Colonic mucosa (tissue), 4 donors: Measurements from ENCODE around the gene DAAM2. TPM values are rescaled to one million over a fixed set of nuclear protein-coding genes. Genes with fewer than 3 reads are reported as not detected.

Experiments used
- DNase-seq: peaks from one replicate; pipeline ENCODE4 v3.0.0-alpha.2; 2020
- H3K27ac ChIP-seq: fragments of 200-600 bp; one replicate; pipeline ENCODE4 v1.8.0; 2021
- H3K27me3 ChIP-seq: fragments of 200-600 bp; one replicate; pipeline ENCODE4 v1.8.0; 2021
- H3K36me3 ChIP-seq: fragments of 200-600 bp; one replicate; pipeline ENCODE4 v1.8.0; 2021
- H3K4me1 ChIP-seq: fragments of 200-600 bp; one replicate; pipeline ENCODE4 v1.8.0; 2021; ENCODE audit warnings: mild to moderate bottlenecking
- H3K4me3 ChIP-seq: fragments of 200-600 bp; one replicate; pipeline ENCODE4 v1.8.0; 2021
- H3K9ac ChIP-seq, 2 donors: one replicate each; pipeline ENCODE4 v1.7.0; 2013; ENCODE audit warnings: control low read depth in 2 of 2, low read depth in 2 of 2, low read length in 2 of 2
- H3K9me3 ChIP-seq: fragments of 200-600 bp; one replicate; pipeline ENCODE4 v1.8.0; 2021
- intact Hi-C: fragments of 100-400 bp; cut with DNase I; formaldehyde crosslinking; loops from one replicate; pipeline ENCODE4 v1.14.1; 2022
- total RNA-seq, 2 donors: library from RNA; stranded (reverse); fragmentation: NEBNext Ultra II Directional in 1 of 2; extraction: Animal tissue kit (Norgen Biotek cat#: 25700) in 1 of 2; gene quantifications; one replicate each; pipeline ENCODE4 v1.2.1, GENCODE V29; 2021
- TF ChIP-seq, protein P1 (sequence below): fragments of 200-600 bp; IDR thresholded peaks from one replicate; pipeline ENCODE4 v1.8.0; 2022; ENCODE audit warnings: antibody characterized with exemption, mild to moderate bottlenecking
- donor health status: healthy.
- donor health status: DM: no; HTN: no; CAD: no.
- donor health status: DM: no; HTN: no; CAD: no.

Gene DAAM2
- total RNA-seq, 2 donors from 2014 or later = 3.6 to 6.9 TPM

DNA sequence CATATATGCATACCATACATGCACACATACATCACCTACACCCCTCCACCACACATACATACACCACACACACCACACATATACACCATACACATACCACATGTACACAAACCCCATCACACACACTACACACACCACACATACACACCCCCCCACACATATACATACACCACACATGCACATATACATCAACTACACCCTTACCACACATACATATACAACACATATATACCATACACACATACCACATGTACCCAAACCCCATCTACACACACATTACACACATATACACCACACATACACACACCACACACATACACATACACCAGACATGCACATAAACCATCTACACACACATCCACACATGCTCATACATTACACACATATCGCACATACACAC is 52.7 kb downstream of the DAAM2 start:
- Histone ChIP-seq H3K36me3 (no peaks in the 10 kb centered on the region), H3K27ac (no peak overlapping the region), H3K9ac (no peak overlapping the region), H3K9me3 (no peaks in the 10 kb centered on the region), H3K27me3 (no peaks in the 10 kb centered on the region), H3K4me3 (no peak overlapping the region), H3K4me1 (no peaks in the 10 kb centered on the region)
- TF ChIP-seq, protein P1, sequence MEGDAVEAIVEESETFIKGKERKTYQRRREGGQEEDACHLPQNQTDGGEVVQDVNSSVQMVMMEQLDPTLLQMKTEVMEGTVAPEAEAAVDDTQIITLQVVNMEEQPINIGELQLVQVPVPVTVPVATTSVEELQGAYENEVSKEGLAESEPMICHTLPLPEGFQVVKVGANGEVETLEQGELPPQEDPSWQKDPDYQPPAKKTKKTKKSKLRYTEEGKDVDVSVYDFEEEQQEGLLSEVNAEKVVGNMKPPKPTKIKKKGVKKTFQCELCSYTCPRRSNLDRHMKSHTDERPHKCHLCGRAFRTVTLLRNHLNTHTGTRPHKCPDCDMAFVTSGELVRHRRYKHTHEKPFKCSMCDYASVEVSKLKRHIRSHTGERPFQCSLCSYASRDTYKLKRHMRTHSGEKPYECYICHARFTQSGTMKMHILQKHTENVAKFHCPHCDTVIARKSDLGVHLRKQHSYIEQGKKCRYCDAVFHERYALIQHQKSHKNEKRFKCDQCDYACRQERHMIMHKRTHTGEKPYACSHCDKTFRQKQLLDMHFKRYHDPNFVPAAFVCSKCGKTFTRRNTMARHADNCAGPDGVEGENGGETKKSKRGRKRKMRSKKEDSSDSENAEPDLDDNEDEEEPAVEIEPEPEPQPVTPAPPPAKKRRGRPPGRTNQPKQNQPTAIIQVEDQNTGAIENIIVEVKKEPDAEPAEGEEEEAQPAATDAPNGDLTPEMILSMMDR = no peak
- DNase-seq = no peak
- intact Hi-C loops = no loop called here

DNA sequence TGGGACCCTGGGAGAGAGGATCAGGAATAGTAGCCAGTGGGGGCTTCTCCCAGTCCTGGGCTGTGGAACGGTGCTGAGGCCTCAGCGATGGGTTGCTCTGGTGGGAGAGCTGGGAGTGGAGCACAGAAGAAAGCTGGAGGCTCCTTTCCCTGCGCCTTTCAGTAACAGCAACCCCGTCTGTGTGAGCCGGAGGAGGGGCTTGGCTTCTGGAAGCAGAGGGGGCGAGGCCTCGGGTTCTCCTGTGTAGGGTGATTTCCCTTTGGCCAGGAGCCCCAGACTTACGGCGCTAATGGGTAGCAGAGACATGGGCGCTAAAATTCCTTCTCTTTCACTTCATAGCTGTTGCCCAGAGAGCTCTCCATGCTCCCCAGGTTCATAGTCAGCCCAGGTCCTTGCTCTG is 55.0 kb downstream of the DAAM2 start:
- DNase-seq = no peak
- Histone ChIP-seq H3K4me3 (no peak overlapping the region), H3K9me3 (no peaks in the 10 kb centered on the region), H3K9ac (no peak overlapping the region), H3K36me3 (no peaks in the 10 kb centered on the region), H3K4me1 (no peaks in the 10 kb centered on the region), H3K27ac (peak overlapping the region; percentile 17), H3K27me3 (no peaks in the 10 kb centered on the region)
- TF ChIP-seq, protein P1 = no peak
- intact Hi-C loops = no loop called here

DNA sequence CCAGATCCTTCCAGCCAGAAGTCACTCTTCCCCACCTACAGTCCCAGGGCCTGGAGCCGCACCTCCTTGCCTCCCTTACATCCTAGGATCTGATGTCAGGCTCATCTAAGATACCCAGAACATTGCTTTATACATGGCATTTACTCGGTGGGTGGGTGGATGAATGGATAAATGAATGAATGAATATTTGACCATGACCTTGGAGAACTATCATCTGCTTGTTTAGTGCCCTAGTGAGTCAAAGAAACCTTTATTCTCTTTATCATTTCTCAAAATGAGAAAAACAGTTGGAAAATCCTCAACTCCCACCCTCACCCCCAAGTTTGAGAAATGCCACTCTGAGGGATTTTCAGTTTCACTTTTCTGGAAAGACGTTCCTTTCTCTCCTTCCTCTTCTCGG is 56.0 kb downstream of the DAAM2 start:
- Histone ChIP-seq H3K27ac (no peak overlapping the region), H3K4me3 (no peak overlapping the region), H3K36me3 (no peaks in the 10 kb centered on the region), H3K4me1 (no peaks in the 10 kb centered on the region), H3K9me3 (no peaks in the 10 kb centered on the region), H3K27me3 (no peaks in the 10 kb centered on the region), H3K9ac (no peak overlapping the region)
- TF ChIP-seq, protein P1 = no peak
- DNase-seq = no peak
- intact Hi-C loops = no loop called here

DNA sequence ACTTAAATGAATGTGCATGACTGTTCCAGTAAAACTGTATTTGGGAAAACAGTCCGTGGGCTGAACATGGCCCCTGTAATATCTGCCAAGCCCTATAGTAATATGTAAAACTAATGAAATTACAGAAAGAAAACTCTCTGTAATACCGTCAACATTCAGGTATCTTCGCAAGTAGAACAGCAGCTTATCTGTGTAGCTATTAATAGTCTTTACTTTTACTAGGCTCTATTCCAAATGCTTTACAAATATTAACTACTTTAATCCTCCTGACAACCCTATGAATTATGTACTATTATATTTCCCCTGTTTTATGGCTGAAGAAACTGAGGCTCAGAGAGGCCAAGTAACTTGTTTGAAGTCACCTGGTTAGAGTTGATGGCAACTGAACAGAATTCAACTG is 57.1 kb downstream of the DAAM2 start:
- TF ChIP-seq, protein P1 = no peak

DNA sequence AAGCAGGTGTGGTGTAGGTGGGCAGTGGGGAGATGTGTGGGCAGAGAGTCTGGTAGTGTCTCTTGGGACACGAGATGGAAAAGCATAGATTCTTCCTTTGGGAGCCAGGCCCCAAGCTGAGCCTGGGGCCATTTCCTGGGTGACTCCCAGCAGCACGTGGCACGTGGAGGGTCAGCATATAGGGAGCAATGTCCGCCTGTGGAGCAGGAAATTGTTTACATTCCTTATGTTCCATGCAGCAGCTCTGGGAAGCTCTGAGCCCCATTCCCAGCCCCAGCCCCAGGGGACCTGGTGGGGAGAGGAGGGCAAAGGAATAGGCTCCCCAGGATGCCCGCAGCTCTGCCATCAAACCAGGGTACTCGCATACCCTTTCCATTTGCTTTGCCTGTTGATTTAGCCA is 57.6 kb downstream of the DAAM2 start:
- H3K4me3 ChIP-seq = no peak overlapping the region
- H3K27me3 ChIP-seq = no peaks in the 10 kb centered on the region
- no peak overlapping the region for H3K27ac ChIP-seq
- no peaks in the 10 kb centered on the region for H3K4me1 ChIP-seq
- DNase-seq = no peak
- TF ChIP-seq, protein P1 = no peak
- intact Hi-C loops = no loop called here
- H3K9ac ChIP-seq = no peak overlapping the region
- H3K36me3 ChIP-seq = no peaks in the 10 kb centered on the region
- H3K9me3 ChIP-seq = no peaks in the 10 kb centered on the region

More for the DNA sequence above, 57.1 kb downstream of the DAAM2 start:
- Histone ChIP-seq H3K9ac (no peak overlapping the region), H3K4me1 (no peaks in the 10 kb centered on the region), H3K9me3 (no peaks in the 10 kb centered on the region), H3K27ac (no peak overlapping the region), H3K36me3 (no peaks in the 10 kb centered on the region), H3K27me3 (no peaks in the 10 kb centered on the region), H3K4me3 (no peak overlapping the region)
- DNase-seq = no peak
- intact Hi-C loops = no loop called here
